ENCODE measurements around the gene MEF2B.

MEF2B gene

DNA sequence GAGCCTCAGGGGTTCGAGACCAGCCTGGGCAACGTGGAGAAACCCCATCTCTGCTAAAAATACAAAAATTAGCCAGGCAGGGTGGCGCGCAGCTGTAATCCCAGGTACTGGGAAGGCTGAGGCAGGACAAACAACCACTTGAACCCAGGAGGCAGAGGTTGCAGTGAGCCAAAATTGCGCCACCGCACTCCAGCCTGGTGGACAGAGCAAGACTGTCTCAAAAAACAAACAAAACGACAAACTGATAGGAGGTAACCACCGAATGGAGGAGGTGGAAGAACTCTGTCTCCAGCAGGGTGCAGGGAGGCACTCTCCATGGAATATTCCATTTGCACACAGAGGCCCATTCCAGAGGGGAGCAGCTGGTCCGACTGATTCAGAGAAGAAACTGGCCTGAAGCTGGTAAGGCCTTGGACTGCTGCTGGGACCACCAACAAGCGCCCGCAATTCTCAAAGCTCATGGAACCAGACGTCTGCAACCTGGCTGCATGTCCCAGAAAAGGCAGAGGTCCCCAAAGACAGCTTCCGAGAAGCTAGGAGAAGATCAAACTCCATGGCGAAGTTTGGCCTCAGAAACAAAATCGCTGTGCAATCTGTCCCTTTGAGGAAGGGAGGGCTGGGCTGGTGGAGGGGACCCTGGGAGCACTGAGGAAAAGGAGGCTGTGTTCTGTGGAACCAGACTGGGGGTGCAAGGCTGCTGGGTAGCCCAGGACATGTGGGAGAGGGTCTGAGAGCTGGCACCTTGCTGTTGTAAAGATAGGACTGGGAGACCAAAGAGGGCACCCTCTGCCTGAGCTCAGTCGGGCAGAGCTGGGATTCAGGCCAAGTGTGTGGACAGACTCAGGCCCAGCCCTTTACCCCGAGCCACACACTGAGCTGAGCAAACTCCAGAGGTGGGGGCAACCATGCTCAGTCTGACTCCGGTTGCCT lies 71.1 kb downstream of the MEF2B start:
- no peak for DNase-seq (ENCODE audit: low spot score)

GRCh38 chr19:19098084-19098702 lies 71.9 kb downstream of the MEF2B start:
- no peak for DNase-seq (ENCODE audit: low spot score)

DNA sequence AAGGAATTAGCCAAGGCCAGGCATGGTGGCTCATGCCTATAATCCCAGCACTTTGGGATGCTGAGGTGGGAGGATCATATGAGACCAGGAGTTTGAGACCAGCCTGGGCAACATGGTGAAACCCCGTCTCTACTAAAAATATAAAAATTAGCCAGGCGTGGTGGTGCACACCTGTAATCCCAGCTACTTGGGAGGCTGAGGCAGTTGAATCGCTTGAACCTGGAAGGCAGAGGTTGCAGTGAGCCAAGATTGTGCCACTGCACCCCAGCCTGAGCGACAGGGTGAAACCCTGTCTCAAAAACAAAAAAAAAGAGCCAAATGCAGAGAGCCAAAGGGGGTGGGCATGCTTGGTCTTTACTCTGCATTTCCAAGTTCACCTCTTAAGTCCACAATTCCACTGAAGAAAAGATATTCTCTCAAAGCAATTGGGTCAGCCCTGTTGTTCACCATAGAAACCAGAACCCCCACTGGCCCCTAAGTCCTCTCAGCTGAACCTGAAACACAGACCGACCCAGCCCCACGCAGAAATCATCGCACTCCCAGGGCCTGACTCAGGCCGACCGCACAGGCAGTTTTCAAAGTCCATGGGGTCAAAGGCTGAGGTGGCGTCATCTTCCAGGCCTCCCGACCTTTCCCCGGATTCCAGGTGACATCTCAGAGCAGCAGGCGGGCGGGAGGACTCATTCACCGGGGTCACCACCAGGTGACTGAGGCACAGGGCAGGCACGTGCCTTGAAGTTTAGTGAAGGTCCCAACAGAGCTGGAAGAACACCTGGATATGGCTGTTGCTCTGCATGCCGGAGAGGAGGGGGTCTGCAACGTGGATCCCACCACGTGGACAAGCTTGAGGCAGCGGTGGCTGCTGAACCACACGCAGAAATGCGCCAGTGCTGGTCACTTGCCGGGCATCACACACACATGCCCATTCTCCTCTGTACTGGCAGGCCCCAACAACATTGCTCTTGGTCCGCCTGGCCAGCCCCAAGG lies 73.1 kb downstream of the MEF2B start:
- DNase-seq (ENCODE audit: low spot score), result no peak

- DNase-seq (ENCODE audit: low spot score), result no peak
These were observed 74.4 kb downstream of the MEF2B start for GRCh38 chr19:19095691-19096090.

All from CD4-positive, alpha-beta T cell treated with Interleukin-15 for 4 hours (primary cell).